C4-2B (cell line): ENCODE measurements around the gene TRUB2.

Experiments
- ZFX ChIP-seq: fragments of 450-650 bp; IDR thresholded peaks from 2 replicates; pipeline ENCODE4 v1.6.1; 2017
- TF ChIP-seq, protein P1 (sequence below): fragments of 450-650 bp; conservative IDR thresholded peaks from 2 replicates; pipeline ENCODE4 v1.5.1; 2017; ENCODE audit warnings: mild to moderate bottlenecking

DNA sequence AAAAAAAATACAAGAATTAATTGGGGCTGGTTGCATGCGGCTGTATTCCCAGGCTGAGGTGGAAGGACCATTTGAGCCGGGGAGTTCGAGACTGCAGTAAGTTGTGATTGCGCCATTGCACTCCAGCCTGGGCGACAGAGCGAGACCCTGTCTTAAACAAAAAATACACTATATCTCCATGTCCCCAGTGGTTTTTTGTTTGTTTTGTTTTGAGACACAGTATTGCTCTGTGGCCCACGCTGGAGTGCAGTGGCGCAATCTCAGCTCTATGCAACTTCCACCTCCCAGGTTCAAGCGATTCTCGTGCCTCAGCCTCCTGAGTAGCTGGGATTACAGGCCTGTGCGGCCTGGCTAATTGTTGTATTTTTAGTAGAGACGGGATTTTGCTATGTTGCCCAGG is 1.5 kb upstream of the TRUB2 start:
- TF ChIP-seq, protein P1, sequence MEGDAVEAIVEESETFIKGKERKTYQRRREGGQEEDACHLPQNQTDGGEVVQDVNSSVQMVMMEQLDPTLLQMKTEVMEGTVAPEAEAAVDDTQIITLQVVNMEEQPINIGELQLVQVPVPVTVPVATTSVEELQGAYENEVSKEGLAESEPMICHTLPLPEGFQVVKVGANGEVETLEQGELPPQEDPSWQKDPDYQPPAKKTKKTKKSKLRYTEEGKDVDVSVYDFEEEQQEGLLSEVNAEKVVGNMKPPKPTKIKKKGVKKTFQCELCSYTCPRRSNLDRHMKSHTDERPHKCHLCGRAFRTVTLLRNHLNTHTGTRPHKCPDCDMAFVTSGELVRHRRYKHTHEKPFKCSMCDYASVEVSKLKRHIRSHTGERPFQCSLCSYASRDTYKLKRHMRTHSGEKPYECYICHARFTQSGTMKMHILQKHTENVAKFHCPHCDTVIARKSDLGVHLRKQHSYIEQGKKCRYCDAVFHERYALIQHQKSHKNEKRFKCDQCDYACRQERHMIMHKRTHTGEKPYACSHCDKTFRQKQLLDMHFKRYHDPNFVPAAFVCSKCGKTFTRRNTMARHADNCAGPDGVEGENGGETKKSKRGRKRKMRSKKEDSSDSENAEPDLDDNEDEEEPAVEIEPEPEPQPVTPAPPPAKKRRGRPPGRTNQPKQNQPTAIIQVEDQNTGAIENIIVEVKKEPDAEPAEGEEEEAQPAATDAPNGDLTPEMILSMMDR, result no peak
- TF ChIP-seq ZFX, result no peak
